CD4-positive, alpha-beta memory T cell (primary cell): ENCODE data around the gene GAGE2A. TPM values are rescaled to one million over a fixed set of nuclear protein-coding genes. Genes with fewer than 3 reads are reported as not detected.
"Not testable (repeated sequence)": the region's sequence is repeated elsewhere in the genome, so short reads cannot be mapped to it uniquely, and the experiment has no call there.

ENCODE experiments used
- CTCF ChIA-PET: fragments of 350-600 bp; sonication (Branson Sonifier 250); formaldehyde crosslinking; loops from one replicate; lab custom pipeline; 2021; ENCODE audit warnings: inconsistent platforms; ENCODE audit not compliant: partially characterized antibody; lab: Charles Lee
- POLR2A ChIA-PET: fragments of 350-600 bp; sonication (Branson Sonifier 250); formaldehyde crosslinking; loops from one replicate; lab custom pipeline; 2021; ENCODE audit not compliant: partially characterized antibody; lab: Charles Lee
- DNase-seq, 5 donors: peaks; one replicate each; pipeline versions ENCODE4 v3.0.0 to v3.0.0-alpha.2; 2020 to 2022; ENCODE audit warnings: mixed read lengths in 1 of 5
- H3K27ac ChIP-seq: one replicate; pipeline ENCODE4 v1.7.0; 2013; ENCODE audit warnings: low read depth, low read length
- H3K27me3 ChIP-seq: 2 replicates; pipeline ENCODE4 v1.7.0; 2013; ENCODE audit warnings: mild to moderate bottlenecking, low read length, moderate library complexity; ENCODE audit not compliant: insufficient read depth
- H3K36me3 ChIP-seq: 2 replicates; pipeline ENCODE4 v1.7.0; 2013; ENCODE audit warnings: mild to moderate bottlenecking, low read length, moderate library complexity; ENCODE audit not compliant: insufficient read depth
- H3K4me1 ChIP-seq: 2 replicates; pipeline ENCODE4 v1.7.0; 2013; ENCODE audit warnings: mild to moderate bottlenecking, low read length, moderate library complexity; ENCODE audit not compliant: insufficient read depth
- H3K4me3 ChIP-seq, 2 donors: one replicate each; pipeline ENCODE4 v1.7.0; 2013; ENCODE audit warnings: low read length in 2 of 2, mild to moderate bottlenecking in 1 of 2
- H3K9me3 ChIP-seq, 2 donors: one replicate each; pipeline ENCODE4 v1.7.0; 2013; ENCODE audit warnings: low read length in 2 of 2, control low read depth in 1 of 2; ENCODE audit not compliant: control insufficient read depth in 1 of 2
- H3K27ac Mint-ChIP-seq, 7 donors: one replicate each; pipeline ENCODE4 v1.8.0; 2020 to 2021; ENCODE audit warnings: mixed read lengths in 7 of 7, mild to moderate bottlenecking in 6 of 7, inconsistent platforms in 3 of 7, moderate library complexity in 3 of 7
- H3K27me3 Mint-ChIP-seq, 2 donors: one replicate each; pipeline ENCODE4 v1.8.0; 2020 to 2021; ENCODE audit warnings: mixed read lengths in 2 of 2
- H3K36me3 Mint-ChIP-seq, 2 donors: one replicate each; pipeline ENCODE4 v1.8.0; 2020 to 2021; ENCODE audit warnings: mixed read lengths in 2 of 2, inconsistent platforms in 1 of 2, mild to moderate bottlenecking in 1 of 2
- H3K4me1 Mint-ChIP-seq, 4 donors: one replicate each; pipeline ENCODE4 v1.8.0; 2020 to 2021; ENCODE audit warnings: mixed read lengths in 4 of 4, mild to moderate bottlenecking in 1 of 4
- H3K4me3 Mint-ChIP-seq, 8 donors: one replicate each; pipeline ENCODE4 v1.8.0; 2020 to 2021; ENCODE audit warnings: mixed read lengths in 8 of 8, mild to moderate bottlenecking in 7 of 8, moderate library complexity in 6 of 8, inconsistent platforms in 3 of 8
- H3K9me3 Mint-ChIP-seq, 8 donors: one replicate each; pipeline ENCODE4 v1.8.0; 2020 to 2021; ENCODE audit warnings: mixed read lengths in 8 of 8, mild to moderate bottlenecking in 5 of 8, inconsistent platforms in 3 of 8, moderate library complexity in 1 of 8
- intact Hi-C: fragments of 100-400 bp; cut with micrococcal nuclease; formaldehyde crosslinking; loops from one replicate; pipeline ENCODE4 v1.15.1; 2023
- polyA plus RNA-seq, 2 donors: library from polyadenylated mRNA; unstranded; fragments of 300-500 nt; fragmentation: Illumina TruSeq; gene quantifications; one replicate each; pipeline ENCODE4 v1.2.3, GENCODE V29; 2021
- total RNA-seq, 2 experiments: library from RNA; stranded (reverse); gene quantifications; one replicate each; pipeline ENCODE4 v1.2.3, GENCODE V29; 2021

The GAGE2A gene
- total RNA-seq = not detected
- polyA plus RNA-seq = not detected

DNA sequence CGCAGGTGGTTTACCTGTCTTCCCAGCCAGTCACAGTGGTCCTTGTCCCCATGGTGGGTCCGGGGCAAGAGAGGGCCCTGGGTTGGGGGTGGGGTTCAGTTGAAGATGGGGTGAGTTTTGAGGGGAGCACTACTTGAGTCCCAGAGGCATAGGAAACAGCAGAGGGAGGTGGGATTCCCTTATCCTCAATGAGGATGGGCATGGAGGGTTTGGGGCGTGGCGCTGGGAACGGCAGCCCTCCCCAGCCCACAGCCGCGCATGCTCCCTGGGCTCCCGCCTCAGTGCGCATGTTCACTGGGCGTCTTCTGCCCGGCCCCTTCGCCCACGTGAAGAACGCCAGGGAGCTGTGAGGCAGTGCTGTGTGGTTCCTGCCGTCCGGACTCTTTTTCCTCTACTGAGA lies at the start of gene GAGE2A:
TSS of gene GAGE2A (plus strand) at position 301 of the 400 bp plus-strand sequence. CDS start 1,155 bp downstream, outside the sequence.
- H3K4me3 Mint-ChIP-seq, DNase-seq, H3K27me3 Mint-ChIP-seq, H3K4me1 ChIP-seq, H3K9me3 Mint-ChIP-seq, H3K27ac Mint-ChIP-seq, H3K27ac ChIP-seq, CTCF ChIA-PET, intact Hi-C loops, H3K27me3 ChIP-seq, H3K4me1 Mint-ChIP-seq, POLR2A ChIA-PET, H3K9me3 ChIP-seq, H3K4me3 ChIP-seq, H3K36me3 Mint-ChIP-seq, H3K36me3 ChIP-seq: not testable (repeated sequence)

- H3K36me3 Mint-ChIP-seq, H3K27me3 Mint-ChIP-seq, H3K27ac ChIP-seq, H3K4me1 ChIP-seq, H3K9me3 Mint-ChIP-seq, H3K36me3 ChIP-seq, H3K4me1 Mint-ChIP-seq, H3K4me3 ChIP-seq, POLR2A ChIA-PET, H3K27me3 ChIP-seq, DNase-seq, CTCF ChIA-PET, intact Hi-C loops, H3K4me3 Mint-ChIP-seq, H3K27ac Mint-ChIP-seq, H3K9me3 ChIP-seq: not testable (repeated sequence)
Observed at GRCh38 chrX:49541433-49541832, 47.9 kb upstream of the GAGE2A start, which contains the start of gene GAGE12D. Gene GAGE12D, plus strand, starts transcription at chrX:49541733. Its CDS starts 1,155 bp downstream, at chrX:49542888.

DNA sequence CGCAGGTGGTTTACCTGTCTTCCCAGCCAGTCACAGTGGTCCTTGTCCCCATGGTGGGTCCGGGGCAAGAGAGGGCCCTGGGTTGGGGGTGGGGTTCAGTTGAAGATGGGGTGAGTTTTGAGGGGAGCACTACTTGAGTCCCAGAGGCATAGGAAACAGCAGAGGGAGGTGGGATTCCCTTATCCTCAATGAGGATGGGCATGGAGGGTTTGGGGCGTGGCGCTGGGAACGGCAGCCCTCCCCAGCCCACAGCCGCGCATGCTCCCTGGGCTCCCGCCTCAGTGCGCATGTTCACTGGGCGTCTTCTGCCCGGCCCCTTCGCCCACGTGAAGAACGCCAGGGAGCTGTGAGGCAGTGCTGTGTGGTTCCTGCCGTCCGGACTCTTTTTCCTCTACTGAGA lies 38.3 kb upstream of the GAGE2A start, which contains the start of gene GAGE12E:
TSS of gene GAGE12E (plus strand) at position 301 of the 400 bp plus-strand sequence. CDS start 1,155 bp downstream, outside the sequence.
- H3K4me1 Mint-ChIP-seq, H3K27me3 ChIP-seq, DNase-seq, H3K9me3 Mint-ChIP-seq, H3K27ac ChIP-seq, H3K27me3 Mint-ChIP-seq, CTCF ChIA-PET, H3K4me3 ChIP-seq, POLR2A ChIA-PET, H3K9me3 ChIP-seq, H3K36me3 Mint-ChIP-seq, H3K4me3 Mint-ChIP-seq, H3K27ac Mint-ChIP-seq, H3K36me3 ChIP-seq, intact Hi-C loops, H3K4me1 ChIP-seq: not testable (repeated sequence)

GRCh38 chrX:49560542-49560941 lies 28.8 kb upstream of the GAGE2A start, which contains the start of gene GAGE12F:
Gene GAGE12F, plus strand, starts transcription at chrX:49560842. Its CDS starts 1,155 bp downstream, at chrX:49561997.
- H3K4me3 ChIP-seq, H3K27me3 Mint-ChIP-seq, H3K4me3 Mint-ChIP-seq, H3K4me1 ChIP-seq, H3K9me3 Mint-ChIP-seq, H3K27ac Mint-ChIP-seq, H3K36me3 Mint-ChIP-seq, H3K36me3 ChIP-seq, H3K27ac ChIP-seq, H3K27me3 ChIP-seq, CTCF ChIA-PET, H3K4me1 Mint-ChIP-seq, DNase-seq, H3K9me3 ChIP-seq, intact Hi-C loops, POLR2A ChIA-PET: not testable (repeated sequence)

DNA sequence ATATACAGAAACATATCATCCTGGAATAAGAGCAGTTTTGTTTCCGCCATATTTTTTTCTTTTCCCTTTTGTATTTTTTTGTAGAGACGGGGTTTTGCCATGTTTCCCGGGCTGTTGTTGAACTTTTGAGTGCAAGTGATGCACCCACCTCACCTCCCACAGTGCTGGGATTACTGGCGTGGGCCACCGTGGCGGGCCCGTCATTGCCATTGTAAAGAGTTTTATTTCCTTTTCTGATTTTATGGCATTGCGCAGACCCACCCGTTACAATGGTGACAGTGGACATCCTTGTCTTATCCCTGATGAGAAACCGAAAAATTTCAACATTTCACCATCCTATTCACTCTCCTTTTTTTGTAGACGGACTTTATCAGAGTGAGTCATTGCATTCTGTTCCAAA lies 20.6 kb upstream of the GAGE2A start:
- H3K27me3 ChIP-seq, intact Hi-C loops, H3K27ac ChIP-seq, H3K9me3 Mint-ChIP-seq, CTCF ChIA-PET, H3K27me3 Mint-ChIP-seq, H3K4me1 Mint-ChIP-seq, DNase-seq, H3K36me3 Mint-ChIP-seq, POLR2A ChIA-PET, H3K9me3 ChIP-seq, H3K4me1 ChIP-seq, H3K4me3 ChIP-seq, H3K4me3 Mint-ChIP-seq, H3K27ac Mint-ChIP-seq, H3K36me3 ChIP-seq: not testable (repeated sequence)

DNA sequence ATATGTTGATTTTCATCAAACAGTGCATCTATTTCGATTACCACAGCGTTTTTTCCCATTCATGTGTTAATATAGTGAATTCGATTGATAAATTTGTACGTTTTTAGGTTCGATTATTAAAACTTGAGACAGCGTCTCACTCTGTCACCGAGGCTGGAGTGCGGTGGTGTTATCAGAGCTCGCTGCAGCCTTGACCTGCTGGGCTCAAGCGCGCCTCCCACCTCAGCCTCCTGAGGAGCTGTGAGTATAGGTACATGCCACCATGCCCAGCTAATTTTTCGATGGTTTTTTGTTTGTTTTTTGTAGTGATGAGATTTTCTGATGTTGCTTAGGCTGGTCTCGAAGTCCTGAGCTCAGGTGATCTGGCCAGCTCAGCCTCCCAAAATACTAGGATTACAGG lies 20.1 kb upstream of the GAGE2A start:
- H3K9me3 Mint-ChIP-seq, H3K4me3 ChIP-seq, H3K27ac Mint-ChIP-seq, POLR2A ChIA-PET, H3K27me3 Mint-ChIP-seq, H3K27me3 ChIP-seq, H3K4me3 Mint-ChIP-seq, H3K36me3 ChIP-seq, intact Hi-C loops, H3K9me3 ChIP-seq, DNase-seq, H3K36me3 Mint-ChIP-seq, H3K4me1 Mint-ChIP-seq, H3K27ac ChIP-seq, CTCF ChIA-PET, H3K4me1 ChIP-seq: not testable (repeated sequence)

- H3K4me3 Mint-ChIP-seq, CTCF ChIA-PET, DNase-seq, intact Hi-C loops, H3K36me3 ChIP-seq, H3K9me3 ChIP-seq, H3K4me3 ChIP-seq, POLR2A ChIA-PET, H3K27ac ChIP-seq, H3K4me1 ChIP-seq, H3K9me3 Mint-ChIP-seq, H3K36me3 Mint-ChIP-seq, H3K27ac Mint-ChIP-seq, H3K4me1 Mint-ChIP-seq, H3K27me3 ChIP-seq, H3K27me3 Mint-ChIP-seq: not testable (repeated sequence)
Observed at GRCh38 chrX:49570100-49570499, 19.2 kb upstream of the GAGE2A start, which contains the start of gene GAGE12G. Gene GAGE12G, plus strand, starts transcription at chrX:49570400. Its CDS starts 1,155 bp downstream, at chrX:49571555.

DNA sequence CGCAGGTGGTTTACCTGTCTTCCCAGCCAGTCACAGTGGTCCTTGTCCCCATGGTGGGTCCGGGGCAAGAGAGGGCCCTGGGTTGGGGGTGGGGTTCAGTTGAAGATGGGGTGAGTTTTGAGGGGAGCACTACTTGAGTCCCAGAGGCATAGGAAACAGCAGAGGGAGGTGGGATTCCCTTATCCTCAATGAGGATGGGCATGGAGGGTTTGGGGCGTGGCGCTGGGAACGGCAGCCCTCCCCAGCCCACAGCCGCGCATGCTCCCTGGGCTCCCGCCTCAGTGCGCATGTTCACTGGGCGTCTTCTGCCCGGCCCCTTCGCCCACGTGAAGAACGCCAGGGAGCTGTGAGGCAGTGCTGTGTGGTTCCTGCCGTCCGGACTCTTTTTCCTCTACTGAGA lies 9.6 kb upstream of the GAGE2A start, which contains the start of gene GAGE12H:
TSS of gene GAGE12H (plus strand) at position 301 of the 400 bp plus-strand sequence. CDS start 1,155 bp downstream, outside the sequence.
- H3K27ac ChIP-seq, H3K27me3 ChIP-seq, POLR2A ChIA-PET, DNase-seq, H3K27me3 Mint-ChIP-seq, CTCF ChIA-PET, H3K9me3 ChIP-seq, H3K4me3 Mint-ChIP-seq, H3K36me3 Mint-ChIP-seq, H3K36me3 ChIP-seq, intact Hi-C loops, H3K4me1 ChIP-seq, H3K4me3 ChIP-seq, H3K4me1 Mint-ChIP-seq, H3K9me3 Mint-ChIP-seq, H3K27ac Mint-ChIP-seq: not testable (repeated sequence)
